ENCODE measurements around the gene GALNT17. TPM values are rescaled to one million over a fixed set of nuclear protein-coding genes. Genes with fewer than 3 reads are reported as not detected.

Gene GALNT17
- total RNA-seq, 1 donor from 2014 or later, result 0.12 TPM

DNA sequence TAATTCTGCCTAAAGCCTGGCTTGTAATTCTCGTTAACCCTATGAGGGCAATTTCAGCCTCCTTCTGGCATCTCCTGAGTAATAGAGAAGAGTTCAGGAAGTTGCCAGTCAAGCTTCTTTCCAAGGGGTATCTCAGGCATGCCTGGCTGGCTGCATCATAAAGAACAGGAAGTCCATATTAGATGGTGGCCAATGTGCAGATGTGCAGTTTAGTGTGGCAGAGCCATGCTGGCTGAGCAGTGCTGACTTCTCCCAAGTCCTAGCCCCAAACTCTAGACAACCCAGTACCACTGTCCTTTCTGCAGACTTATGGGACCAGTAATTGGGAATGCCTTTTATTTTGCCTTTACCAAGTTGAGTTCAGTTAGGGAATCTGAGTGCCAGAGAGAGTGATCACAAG is 517.9 kb downstream of the GALNT17 start:
- no peak for DNase-seq (ENCODE audit: low read depth)
- no peak overlapping the region for H3K4me3 ChIP-seq (ENCODE audit: low read depth, low read length)
- no peak for TF ChIP-seq CTCF (conservative IDR thresholded peaks at IDR 0.05; ENCODE audit: low read depth, low read length)

GRCh38 chr7:71650653-71651337 is 518.9 kb downstream of the GALNT17 start:
- no peak overlapping the region for H3K4me3 ChIP-seq (ENCODE audit: low read depth, low read length)
- no peak for DNase-seq (ENCODE audit: low read depth)
- no peak for TF ChIP-seq CTCF (conservative IDR thresholded peaks at IDR 0.05; ENCODE audit: low read depth, low read length)

- TF ChIP-seq CTCF (conservative IDR thresholded peaks at IDR 0.05; ENCODE audit: low read depth, low read length), result no peak
- no peak overlapping the region for H3K4me3 ChIP-seq (ENCODE audit: low read depth, low read length)
- no peak for DNase-seq (ENCODE audit: low read depth)
Observed at GRCh38 chr7:71652510-71652909, 520.6 kb downstream of the GALNT17 start.

GRCh38 chr7:71657386-71657785 is 525.4 kb downstream of the GALNT17 start:
- DNase-seq (ENCODE audit: low read depth), result no peak
- TF ChIP-seq CTCF (conservative IDR thresholded peaks at IDR 0.05; ENCODE audit: low read depth, low read length), result no peak
- no peak overlapping the region for H3K4me3 ChIP-seq (ENCODE audit: low read depth, low read length)

- no peak overlapping the region for H3K4me3 ChIP-seq (ENCODE audit: low read depth, low read length)
- no peak for DNase-seq (ENCODE audit: low read depth)
Observed at GRCh38 chr7:71659622-71660021, 527.7 kb downstream of the GALNT17 start.

GRCh38 chr7:71661671-71662224 is 529.8 kb downstream of the GALNT17 start:
- no peak for TF ChIP-seq CTCF (conservative IDR thresholded peaks at IDR 0.05; ENCODE audit: low read depth, low read length)
- H3K4me3 ChIP-seq (ENCODE audit: low read depth, low read length), result no peak overlapping the region
- DNase-seq (ENCODE audit: low read depth), result no peak

More at GRCh38 chr7:71659622-71660021, 527.7 kb downstream of the GALNT17 start:
- no peak for TF ChIP-seq CTCF (conservative IDR thresholded peaks at IDR 0.05; ENCODE audit: low read depth, low read length)

GRCh38 chr7:71665716-71666115 is 533.8 kb downstream of the GALNT17 start:
- TF ChIP-seq CTCF (conservative IDR thresholded peaks at IDR 0.05; ENCODE audit: low read depth, low read length), result no peak
- DNase-seq (ENCODE audit: low read depth), result no peak
- H3K4me3 ChIP-seq (ENCODE audit: low read depth, low read length), result no peak overlapping the region
